ENCODE results near the gene SCLY. TPM values are rescaled to one million over a fixed set of nuclear protein-coding genes. Genes with fewer than 3 reads are reported as not detected.

SCLY gene
- total RNA-seq, 2 donors from 2014 or later: 13.3 to 33.7 TPM

DNA sequence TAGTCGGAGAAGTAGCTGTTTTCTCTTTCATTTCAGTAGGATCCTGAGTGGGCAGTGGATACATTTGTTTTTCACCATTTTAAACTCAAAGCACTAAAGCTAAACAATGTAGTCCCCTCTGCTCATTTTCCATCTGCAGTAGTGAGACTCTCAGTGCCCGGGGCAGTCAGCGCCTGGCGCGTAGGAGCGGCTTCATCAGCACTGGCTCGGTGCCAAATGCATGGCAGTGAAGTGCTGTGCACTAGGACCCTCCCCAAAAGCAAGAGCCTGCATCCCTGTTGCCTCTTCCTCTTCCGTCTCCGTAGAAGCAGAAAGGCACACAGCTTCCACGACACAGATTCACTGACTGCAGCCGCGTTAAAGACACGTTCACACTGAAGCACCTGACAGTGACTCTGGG is 20.3 kb downstream of the SCLY start:
- Histone ChIP-seq H3K4me3 (no peak overlapping the region), H3K4me1 (ENCODE audit: control insufficient read depth in 1 of 2, low read depth in 2 of 2) (no peaks in the 10 kb centered on the region), H3K27ac (no peak overlapping the region), H3K9me3 (no peaks in the 10 kb centered on the region), H3K27me3 (replicated peaks; ENCODE audit: insufficient read depth) (no peaks in the 10 kb centered on the region), H3K36me3 (peaks cover 19% of the 10 kb centered on the region)
- ATAC-seq (ENCODE audit: insufficient number of reproducible peaks, low FRiP score, low read depth) (no peak), DNase-seq (ENCODE audit: low spot score) (no peak)
- TF ChIP-seq CTCF (IDR thresholded peaks at IDR 0.05): no peak

- no peaks in the 10 kb centered on the region for H3K27me3 ChIP-seq (replicated peaks; ENCODE audit: insufficient read depth)
- DNase-seq (ENCODE audit: low spot score): no peak
- H3K36me3 ChIP-seq: peaks cover 19% of the 10 kb centered on the region
- no peaks in the 10 kb centered on the region for H3K4me1 ChIP-seq (ENCODE audit: control insufficient read depth in 1 of 2, low read depth in 2 of 2)
- no peak overlapping the region for H3K27ac ChIP-seq
- no peak overlapping the region for H3K4me3 ChIP-seq
- H3K9me3 ChIP-seq: no peaks in the 10 kb centered on the region
- no peak for ATAC-seq (ENCODE audit: insufficient number of reproducible peaks, low FRiP score, low read depth)
- TF ChIP-seq CTCF (IDR thresholded peaks at IDR 0.05): no peak
These were observed 20.8 kb downstream of the SCLY start for GRCh38 chr2:238081561-238081960.

- no peak overlapping the region for H3K4me3 ChIP-seq
- no peak for TF ChIP-seq CTCF (IDR thresholded peaks at IDR 0.05)
- peaks cover 19% of the 10 kb centered on the region for H3K36me3 ChIP-seq
- H3K9me3 ChIP-seq: no peaks in the 10 kb centered on the region
- ATAC-seq (ENCODE audit: insufficient number of reproducible peaks, low FRiP score, low read depth): no peak
- no peaks in the 10 kb centered on the region for H3K4me1 ChIP-seq (ENCODE audit: control insufficient read depth in 1 of 2, low read depth in 2 of 2)
- no peak for DNase-seq (ENCODE audit: low spot score)
- no peak overlapping the region for H3K27ac ChIP-seq
- no peaks in the 10 kb centered on the region for H3K27me3 ChIP-seq (replicated peaks; ENCODE audit: insufficient read depth)
These were observed 21.4 kb downstream of the SCLY start for GRCh38 chr2:238082151-238082550.

DNA sequence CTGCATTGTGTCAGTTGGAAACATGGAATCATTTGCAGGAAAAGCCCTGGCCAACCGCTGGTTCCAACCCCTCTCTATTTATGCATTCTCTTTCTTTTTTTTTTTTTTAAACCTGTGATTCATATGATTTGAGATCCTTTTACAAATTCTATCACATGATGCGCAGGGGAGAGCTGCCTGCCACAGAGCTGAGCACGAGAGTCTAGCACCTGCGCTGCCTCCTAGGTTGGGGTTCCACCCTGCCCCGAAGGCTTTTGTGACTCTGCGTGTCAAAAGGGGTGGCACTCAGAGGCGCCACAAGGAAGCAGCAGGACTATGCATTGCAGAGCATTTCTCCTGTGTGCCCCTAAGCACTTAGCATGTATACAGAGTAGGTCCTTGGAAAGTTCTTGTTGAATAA is 22.0 kb downstream of the SCLY start:
- no peak for DNase-seq (ENCODE audit: low spot score)
- Histone ChIP-seq H3K27me3 (replicated peaks; ENCODE audit: insufficient read depth) (no peaks in the 10 kb centered on the region), H3K9me3 (no peaks in the 10 kb centered on the region), H3K36me3 (peaks cover 19% of the 10 kb centered on the region), H3K4me1 (ENCODE audit: control insufficient read depth in 1 of 2, low read depth in 2 of 2) (no peaks in the 10 kb centered on the region), H3K27ac (no peak overlapping the region), H3K4me3 (no peak overlapping the region)
- TF ChIP-seq CTCF (IDR thresholded peaks at IDR 0.05): no peak
- no peak for ATAC-seq (ENCODE audit: insufficient number of reproducible peaks, low FRiP score, low read depth)

DNA sequence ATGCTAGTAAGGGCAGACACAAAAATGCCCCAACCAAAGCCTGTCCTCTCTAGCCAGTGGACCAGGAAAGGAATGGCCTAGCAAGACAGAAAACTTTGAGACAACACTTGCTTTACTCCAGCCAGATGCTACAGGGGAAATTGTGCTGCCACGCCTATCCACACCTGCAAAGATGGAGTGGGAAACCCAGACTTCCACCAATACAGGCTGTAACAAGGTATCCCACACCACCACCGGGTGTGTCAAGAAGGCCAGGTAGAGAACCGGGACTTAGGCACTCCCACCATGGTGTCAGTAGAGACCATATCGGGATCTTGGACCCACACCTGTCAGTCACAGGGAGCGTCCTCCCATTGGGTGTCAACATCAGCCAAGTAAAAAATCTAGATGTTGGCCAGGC is 23.1 kb downstream of the SCLY start:
- Histone ChIP-seq H3K4me1 (ENCODE audit: control insufficient read depth in 1 of 2, low read depth in 2 of 2) (no peaks in the 10 kb centered on the region), H3K9me3 (no peaks in the 10 kb centered on the region), H3K27me3 (replicated peaks; ENCODE audit: insufficient read depth) (no peaks in the 10 kb centered on the region), H3K4me3 (no peak overlapping the region), H3K36me3 (peaks cover 19% of the 10 kb centered on the region), H3K27ac (no peak overlapping the region)
- TF ChIP-seq CTCF (IDR thresholded peaks at IDR 0.05): no peak
- ATAC-seq (ENCODE audit: insufficient number of reproducible peaks, low FRiP score, low read depth): no peak
- no peak for DNase-seq (ENCODE audit: low spot score)

Data from thoracic aorta (tissue), 2 donors.